GM06990 (cell line): ENCODE data around the gene STK40.
A peak's percentile ranks its signal among the peaks of the same experiment; 100 is the strongest.

Experiments used
- DNase-seq: peaks from one replicate; pipeline ENCODE4 v3.0.0-alpha.2; 2011; ENCODE audit not compliant: insufficient read length; ENCODE audit errors: extremely low read depth
- H3K27me3 ChIP-seq: replicated peaks from 2 replicates; pipeline ENCODE4 v1.6.0; 2011; ENCODE audit warnings: low read length; ENCODE audit not compliant: control insufficient read depth, insufficient read depth
- H3K36me3 ChIP-seq: 2 replicates; pipeline ENCODE4 v1.5.1; 2011; ENCODE audit warnings: low read length; ENCODE audit not compliant: control insufficient read depth, insufficient read depth
- H3K4me3 ChIP-seq: replicated peaks from 2 replicates; pipeline ENCODE4 v1.5.1; 2011; ENCODE audit warnings: low read depth, mild to moderate bottlenecking, control low read depth, low read length
- CTCF ChIP-seq: IDR thresholded peaks from 2 replicates; pipeline ENCODE4 v1.5.1; 2011; ENCODE audit warnings: low read length, control low read depth, mild to moderate bottlenecking, inconsistent platforms; ENCODE audit not compliant: insufficient read depth, poor library complexity, severe bottlenecking

STK40 gene

GRCh38 chr1:36343651-36344394 is 41.9 kb downstream of the STK40 start:
- Histone ChIP-seq H3K36me3 (peaks cover 40% of the 10 kb centered on the region), H3K27me3 (no peaks in the 10 kb centered on the region), H3K4me3 (no peak overlapping the region)
- TF ChIP-seq CTCF = no peak
- DNase-seq = no peak

- no peak for DNase-seq
- peak; percentile 88 for TF ChIP-seq CTCF
- Histone ChIP-seq H3K27me3 (no peaks in the 10 kb centered on the region), H3K4me3 (no peak overlapping the region), H3K36me3 (peaks cover 31% of the 10 kb centered on the region)
These were observed 43.1 kb downstream of the STK40 start for GRCh38 chr1:36342426-36343185.

- Histone ChIP-seq H3K4me3 (no peak overlapping the region), H3K36me3 (peaks cover 27% of the 10 kb centered on the region), H3K27me3 (no peaks in the 10 kb centered on the region)
- no peak for TF ChIP-seq CTCF
- DNase-seq = no peak
These were observed 44.0 kb downstream of the STK40 start for GRCh38 chr1:36341626-36342320.

- no peak for TF ChIP-seq CTCF
- Histone ChIP-seq H3K27me3 (no peaks in the 10 kb centered on the region), H3K36me3 (peaks cover 16% of the 10 kb centered on the region), H3K4me3 (no peak overlapping the region)
- no peak for DNase-seq
These were observed 46.1 kb downstream of the STK40 start for GRCh38 chr1:36339615-36340014.

- Histone ChIP-seq H3K27me3 (no peaks in the 10 kb centered on the region), H3K36me3 (peaks cover 15% of the 10 kb centered on the region), H3K4me3 (no peak overlapping the region)
- no peak for TF ChIP-seq CTCF
- DNase-seq = no peak
These were observed 46.5 kb downstream of the STK40 start for GRCh38 chr1:36339215-36339614.
